Measurements from ENCODE around the gene AHRR.

DNA sequence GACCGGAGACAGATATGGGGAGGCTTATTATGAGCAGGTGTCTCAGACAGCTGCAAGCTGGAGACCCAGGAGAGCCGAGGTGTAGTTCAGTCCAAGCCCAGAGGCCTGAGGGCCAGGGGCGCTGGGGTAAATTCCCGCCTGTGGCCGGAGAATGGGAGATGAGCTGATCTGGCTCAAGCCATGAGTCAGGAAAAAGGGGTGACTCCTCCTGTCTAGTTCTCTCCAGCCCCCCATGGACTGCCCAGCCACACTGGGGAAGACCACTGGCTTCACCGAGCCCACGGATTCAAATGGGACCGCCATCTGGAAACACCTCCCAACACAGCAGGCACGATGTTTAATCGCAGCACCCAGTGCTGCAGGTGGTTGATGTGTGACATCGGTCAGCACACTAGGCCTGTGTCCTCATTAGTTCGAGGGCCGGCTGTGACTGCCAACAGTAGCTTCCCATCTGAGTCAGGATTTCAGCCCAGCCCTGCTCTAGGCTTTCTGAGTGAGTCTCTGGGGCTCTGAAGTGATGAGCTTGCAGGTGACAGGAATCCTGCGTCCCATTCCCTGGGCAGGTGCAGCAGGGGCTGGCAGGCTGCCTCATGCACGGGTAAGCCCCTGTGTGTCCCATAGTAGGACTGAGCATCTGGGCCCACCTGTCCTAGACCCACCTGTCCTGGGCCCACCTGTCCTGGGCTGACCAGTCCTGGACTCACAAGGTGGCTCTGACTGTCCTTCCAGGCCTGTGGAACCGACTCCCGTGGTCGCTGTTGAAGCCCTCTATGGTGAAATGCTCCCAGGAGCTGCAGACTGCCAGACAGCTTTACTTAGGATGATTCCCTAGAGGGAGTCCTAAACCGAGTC lies 49.7 kb downstream of the AHRR start:
- TF ChIP-seq, protein P1, sequence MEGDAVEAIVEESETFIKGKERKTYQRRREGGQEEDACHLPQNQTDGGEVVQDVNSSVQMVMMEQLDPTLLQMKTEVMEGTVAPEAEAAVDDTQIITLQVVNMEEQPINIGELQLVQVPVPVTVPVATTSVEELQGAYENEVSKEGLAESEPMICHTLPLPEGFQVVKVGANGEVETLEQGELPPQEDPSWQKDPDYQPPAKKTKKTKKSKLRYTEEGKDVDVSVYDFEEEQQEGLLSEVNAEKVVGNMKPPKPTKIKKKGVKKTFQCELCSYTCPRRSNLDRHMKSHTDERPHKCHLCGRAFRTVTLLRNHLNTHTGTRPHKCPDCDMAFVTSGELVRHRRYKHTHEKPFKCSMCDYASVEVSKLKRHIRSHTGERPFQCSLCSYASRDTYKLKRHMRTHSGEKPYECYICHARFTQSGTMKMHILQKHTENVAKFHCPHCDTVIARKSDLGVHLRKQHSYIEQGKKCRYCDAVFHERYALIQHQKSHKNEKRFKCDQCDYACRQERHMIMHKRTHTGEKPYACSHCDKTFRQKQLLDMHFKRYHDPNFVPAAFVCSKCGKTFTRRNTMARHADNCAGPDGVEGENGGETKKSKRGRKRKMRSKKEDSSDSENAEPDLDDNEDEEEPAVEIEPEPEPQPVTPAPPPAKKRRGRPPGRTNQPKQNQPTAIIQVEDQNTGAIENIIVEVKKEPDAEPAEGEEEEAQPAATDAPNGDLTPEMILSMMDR (IDR thresholded peaks at IDR 0.05): no peak
- TF ChIP-seq POLR2AphosphoS5 (IDR thresholded peaks at IDR 0.05): no peak

All from sigmoid colon (tissue), 4 donors.